GM12872 (cell line): ENCODE data around the gene POLR2H.

Experiments used
- CTCF ChIP-seq: IDR thresholded peaks from 3 replicates; pipeline ENCODE4 v1.5.1; 2011; ENCODE audit warnings: low read depth, mild to moderate bottlenecking, low read length, moderate library complexity; ENCODE audit not compliant: insufficient read depth

POLR2H gene

GRCh38 chr3:184320104-184320445, 41.4 kb upstream of the POLR2H start:
- no peak for TF ChIP-seq CTCF

- no peak for TF ChIP-seq CTCF
Observed at GRCh38 chr3:184321666-184322065, 39.8 kb upstream of the POLR2H start.

DNA sequence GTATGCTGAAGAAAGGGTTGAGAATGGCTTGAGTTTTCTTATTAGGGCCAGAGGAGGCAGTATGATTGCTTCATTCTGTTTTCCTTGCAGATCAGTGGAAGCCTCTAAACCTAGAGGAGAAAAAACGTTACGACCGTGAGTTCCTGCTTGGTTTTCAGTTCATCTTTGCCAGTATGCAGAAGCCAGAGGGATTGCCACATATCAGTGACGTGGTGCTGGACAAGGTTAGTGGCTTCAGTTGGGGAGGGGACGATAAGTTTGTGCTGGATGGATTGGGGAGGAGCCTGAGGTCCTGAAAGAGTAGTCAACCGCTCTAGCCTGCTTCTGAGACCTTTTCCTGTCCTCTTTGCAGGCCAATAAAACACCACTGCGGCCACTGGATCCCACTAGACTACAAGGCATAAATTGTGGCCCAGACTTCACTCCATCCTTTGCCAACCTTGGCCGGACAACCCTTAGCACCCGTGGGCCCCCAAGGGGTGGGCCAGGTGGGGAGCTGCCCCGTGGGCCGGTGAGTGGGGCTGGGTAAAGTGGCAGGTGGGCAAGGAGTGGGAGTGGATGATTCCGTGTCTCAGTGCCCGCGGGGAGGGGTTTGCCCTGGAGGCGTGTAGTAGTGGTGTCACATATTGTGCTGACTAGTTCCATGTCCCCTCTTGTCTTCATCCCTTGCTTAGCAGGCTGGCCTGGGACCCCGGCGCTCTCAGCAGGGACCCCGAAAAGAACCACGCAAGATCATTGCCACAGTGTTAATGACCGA, 38.6 kb upstream of the POLR2H start:
- no peak for TF ChIP-seq CTCF

DNA sequence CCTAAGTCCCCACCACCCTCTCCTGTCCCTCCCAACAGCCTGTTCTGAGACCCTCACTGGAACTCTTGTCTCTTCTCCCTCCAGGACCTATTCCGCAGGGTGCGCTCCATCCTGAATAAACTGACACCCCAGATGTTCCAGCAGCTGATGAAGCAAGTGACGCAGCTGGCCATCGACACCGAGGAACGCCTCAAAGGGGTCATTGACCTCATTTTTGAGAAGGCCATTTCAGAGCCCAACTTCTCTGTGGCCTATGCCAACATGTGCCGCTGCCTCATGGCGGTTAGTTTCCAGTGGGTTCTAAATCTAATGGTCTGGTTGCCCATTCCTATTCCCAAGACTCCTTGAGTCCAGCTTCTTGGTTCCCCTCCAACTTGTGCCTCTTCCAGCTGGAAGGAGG, 37.8 kb upstream of the POLR2H start:
- TF ChIP-seq CTCF: no peak

DNA sequence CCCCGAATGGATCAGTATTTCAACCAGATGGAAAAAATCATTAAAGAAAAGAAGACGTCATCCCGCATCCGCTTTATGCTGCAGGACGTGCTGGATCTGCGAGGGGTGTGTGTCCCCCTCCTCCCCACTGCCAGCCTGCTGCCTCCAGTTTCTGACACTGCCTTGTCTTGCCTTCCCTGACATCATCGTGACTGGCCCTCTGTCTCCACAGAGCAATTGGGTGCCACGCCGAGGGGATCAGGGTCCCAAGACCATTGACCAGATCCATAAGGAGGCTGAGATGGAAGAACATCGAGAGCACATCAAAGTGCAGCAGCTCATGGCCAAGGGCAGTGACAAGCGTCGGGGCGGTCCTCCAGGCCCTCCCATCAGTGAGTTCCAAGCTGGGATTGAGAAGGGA, 36.2 kb upstream of the POLR2H start:
- TF ChIP-seq CTCF: no peak

- no peak for TF ChIP-seq CTCF
Observed at GRCh38 chr3:184325715-184326369, 35.7 kb upstream of the POLR2H start.

GRCh38 chr3:184327171-184327570, 34.3 kb upstream of the POLR2H start:
- TF ChIP-seq CTCF: no peak
